LNCAP (cell line): ENCODE results near the gene SUV39H2.
A peak's percentile ranks its signal among the peaks of the same experiment; 100 is the strongest.

Experiments
- TF ChIP-seq, protein P1 (sequence below): fragments of 450-650 bp; IDR thresholded peaks from 2 replicates; pipeline ENCODE4 v1.5.1; 2017; ENCODE audit warnings: mild to moderate bottlenecking

The SUV39H2 gene

DNA sequence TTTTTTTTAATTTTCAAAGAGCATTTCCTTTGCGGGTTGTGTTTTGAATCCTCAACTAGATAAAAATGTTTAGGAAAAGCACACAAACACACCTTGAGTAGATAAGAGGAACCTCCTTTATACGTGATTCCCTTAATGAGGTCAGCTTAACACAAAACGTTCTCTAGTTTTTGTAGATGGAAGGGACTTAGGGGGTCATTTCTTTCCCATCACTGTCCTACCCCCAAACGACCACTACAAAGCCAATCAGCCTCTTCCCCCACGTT is 1.2 kb downstream of the SUV39H2 start:
- TF ChIP-seq, protein P1, sequence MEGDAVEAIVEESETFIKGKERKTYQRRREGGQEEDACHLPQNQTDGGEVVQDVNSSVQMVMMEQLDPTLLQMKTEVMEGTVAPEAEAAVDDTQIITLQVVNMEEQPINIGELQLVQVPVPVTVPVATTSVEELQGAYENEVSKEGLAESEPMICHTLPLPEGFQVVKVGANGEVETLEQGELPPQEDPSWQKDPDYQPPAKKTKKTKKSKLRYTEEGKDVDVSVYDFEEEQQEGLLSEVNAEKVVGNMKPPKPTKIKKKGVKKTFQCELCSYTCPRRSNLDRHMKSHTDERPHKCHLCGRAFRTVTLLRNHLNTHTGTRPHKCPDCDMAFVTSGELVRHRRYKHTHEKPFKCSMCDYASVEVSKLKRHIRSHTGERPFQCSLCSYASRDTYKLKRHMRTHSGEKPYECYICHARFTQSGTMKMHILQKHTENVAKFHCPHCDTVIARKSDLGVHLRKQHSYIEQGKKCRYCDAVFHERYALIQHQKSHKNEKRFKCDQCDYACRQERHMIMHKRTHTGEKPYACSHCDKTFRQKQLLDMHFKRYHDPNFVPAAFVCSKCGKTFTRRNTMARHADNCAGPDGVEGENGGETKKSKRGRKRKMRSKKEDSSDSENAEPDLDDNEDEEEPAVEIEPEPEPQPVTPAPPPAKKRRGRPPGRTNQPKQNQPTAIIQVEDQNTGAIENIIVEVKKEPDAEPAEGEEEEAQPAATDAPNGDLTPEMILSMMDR = no peak

- TF ChIP-seq, protein P1 = no peak
These were observed 1.6 kb downstream of the SUV39H2 start for GRCh38 chr10:14880229-14880628.

DNA sequence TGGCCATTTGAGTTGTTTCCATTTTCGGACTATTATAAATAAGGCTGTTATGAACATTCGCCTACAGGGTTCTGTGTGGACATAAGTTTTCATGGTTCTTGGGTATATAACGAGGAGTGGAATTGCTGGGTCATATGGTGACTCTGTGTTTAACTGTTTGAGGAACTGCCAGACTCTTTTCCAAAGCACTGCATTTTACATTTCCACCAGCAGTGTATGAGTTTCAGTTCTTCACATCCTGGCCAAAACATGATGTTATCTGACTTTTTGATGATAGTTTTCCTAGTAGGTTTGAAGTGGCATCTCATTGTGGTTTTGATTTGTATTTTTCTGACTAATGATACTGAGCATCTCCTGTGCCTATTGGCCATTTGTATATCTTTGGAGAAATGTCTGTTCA is 5.4 kb downstream of the SUV39H2 start:
- TF ChIP-seq, protein P1 = no peak

GRCh38 chr10:14889318-14889717 is 10.7 kb downstream of the SUV39H2 start:
- TF ChIP-seq, protein P1 = no peak; the same call in 1 of the 2 replicates

DNA sequence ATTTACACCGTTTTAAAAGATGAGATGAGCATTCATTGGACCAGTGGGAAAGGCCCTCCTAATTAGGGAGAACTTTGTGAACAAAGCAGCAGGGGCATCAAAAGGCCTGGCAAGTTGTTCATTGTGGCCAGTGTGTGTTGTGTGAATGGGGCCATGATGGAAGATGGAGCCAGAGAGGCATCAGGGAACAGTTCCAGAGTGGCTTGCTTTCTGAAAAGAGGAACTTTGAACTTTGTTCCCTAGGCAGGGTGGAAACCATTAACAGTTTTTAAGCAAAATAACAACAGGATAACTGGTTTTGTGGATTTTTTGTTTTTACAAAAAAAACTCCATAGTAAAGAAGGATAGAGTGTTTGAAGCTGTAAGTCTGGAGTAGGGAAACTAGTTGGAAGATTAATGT is 12.5 kb downstream of the SUV39H2 start:
- TF ChIP-seq, protein P1 = no peak

DNA sequence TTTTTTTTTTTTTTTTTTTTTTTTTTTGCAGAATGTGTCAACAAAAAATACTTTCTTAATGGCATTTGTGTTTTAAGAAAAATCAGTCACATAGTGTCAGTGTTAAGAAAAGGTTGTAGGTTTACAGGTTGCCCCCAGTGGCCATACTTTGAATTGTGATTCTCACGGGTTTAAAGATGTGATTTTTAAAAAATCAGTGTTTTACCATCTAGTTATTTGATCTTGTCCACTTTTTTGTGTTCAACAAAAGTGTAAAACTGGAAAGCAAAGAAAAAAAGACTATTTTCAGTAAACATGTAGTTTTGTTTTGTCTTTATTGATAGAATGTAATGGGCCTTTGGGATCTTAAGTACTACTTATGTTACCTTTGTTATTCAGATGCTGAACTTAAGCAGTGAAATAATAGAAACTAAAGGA is 25.7 kb downstream of the SUV39H2 start:
- TF ChIP-seq, protein P1 = peak; percentile 54

DNA sequence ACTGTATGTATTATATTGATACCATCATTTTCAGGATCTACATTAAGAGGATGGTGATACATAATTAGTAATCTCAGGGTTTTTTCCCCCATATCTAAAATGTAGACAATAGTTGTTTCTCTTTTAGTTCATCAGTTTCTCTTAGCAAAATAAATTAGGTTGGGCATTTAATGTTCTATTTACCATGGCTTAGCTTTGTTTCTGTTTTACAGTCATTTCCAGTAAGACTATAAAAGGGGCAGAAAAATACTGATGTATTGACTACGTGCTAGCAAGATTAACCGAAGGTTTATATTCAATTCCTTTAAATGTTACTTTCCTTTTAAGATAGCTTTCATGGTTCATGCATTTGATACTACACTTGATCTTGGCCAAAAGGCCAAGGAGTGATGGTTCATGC is 26.2 kb downstream of the SUV39H2 start:
- TF ChIP-seq, protein P1 = no peak

- TF ChIP-seq, protein P1 = no peak
These were observed 27.2 kb downstream of the SUV39H2 start for GRCh38 chr10:14905890-14906289.
